ENCODE data around the gene HECTD4.

HECTD4 gene

DNA sequence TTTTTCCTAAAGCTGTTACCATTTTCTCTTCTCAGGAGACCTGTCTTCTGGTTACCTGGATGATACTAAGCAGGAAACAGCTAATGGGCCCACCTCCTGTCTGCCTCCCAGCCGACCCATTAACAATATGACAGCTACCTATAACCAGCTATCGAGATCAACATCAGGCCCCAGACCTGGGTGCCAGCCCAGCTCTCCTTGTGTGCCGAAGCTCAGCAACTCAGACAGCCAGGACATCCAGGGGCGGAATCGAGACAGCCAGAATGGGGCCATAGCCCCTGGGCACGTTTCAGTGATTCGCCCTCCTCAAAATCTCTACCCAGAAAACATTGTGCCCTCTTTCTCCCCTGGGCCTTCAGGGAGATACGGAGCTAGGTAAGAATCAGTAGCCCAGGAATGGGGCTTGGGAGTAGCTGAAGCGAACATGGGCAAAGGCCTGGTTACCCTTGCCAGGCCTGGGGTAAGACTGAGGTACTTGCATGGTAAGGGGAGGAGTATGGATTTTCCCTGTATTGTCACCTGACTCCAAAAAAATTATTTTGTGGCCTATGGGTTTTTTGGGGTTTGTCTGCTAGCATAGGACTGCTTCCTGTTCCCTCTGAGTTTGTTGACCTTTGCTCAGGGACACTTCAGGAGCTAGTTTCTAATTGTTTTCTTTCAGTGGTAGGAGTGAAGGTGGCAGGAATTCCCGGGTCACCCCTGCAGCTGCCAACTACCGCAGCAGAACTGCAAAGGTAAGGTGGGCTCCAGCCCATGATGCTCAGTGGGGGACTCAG is 230.3 kb downstream of the HECTD4 start:
- DNase-seq: no peak

DNA sequence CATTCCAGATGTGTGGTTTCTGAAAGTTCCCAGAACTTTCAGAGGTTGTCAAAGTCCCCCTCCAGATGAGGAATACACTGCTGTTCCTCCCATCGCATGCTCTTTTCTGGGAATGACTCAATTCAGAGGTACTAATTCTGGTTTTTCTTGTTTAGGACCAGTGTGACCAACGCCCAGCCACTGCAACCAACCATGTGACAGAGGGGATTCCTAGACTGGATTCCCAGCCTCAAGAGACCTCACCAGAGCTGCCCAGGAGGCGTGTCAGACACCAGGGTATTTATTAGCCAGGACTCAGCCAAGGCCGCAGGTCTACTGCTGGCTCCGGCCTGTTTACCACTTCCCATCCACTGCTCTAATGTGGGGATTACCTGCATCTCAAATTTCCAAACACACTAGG is 232.6 kb downstream of the HECTD4 start:
- DNase-seq: no peak

DNA sequence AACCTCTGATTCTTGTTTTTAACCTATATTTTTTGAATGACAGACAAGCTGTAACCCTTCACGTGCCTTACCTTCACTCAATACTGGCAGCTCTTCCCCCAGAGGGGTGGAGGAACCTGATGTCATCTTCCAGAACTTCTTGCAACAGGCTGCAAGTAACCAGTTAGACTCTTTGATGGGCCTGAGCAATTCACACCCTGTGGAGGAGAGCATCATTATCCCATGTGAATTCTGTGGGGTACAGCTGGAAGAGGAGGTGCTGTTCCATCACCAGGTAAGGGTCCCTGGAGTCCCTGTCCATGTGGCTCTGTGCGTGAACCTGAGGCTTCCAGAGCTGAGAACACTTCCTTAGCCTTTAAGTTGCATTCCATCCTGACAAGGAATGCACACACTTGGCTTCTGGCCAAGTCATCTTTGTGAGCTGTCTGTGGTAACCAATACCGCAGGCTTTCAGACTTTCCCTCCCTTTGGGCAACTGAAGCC is 234.2 kb downstream of the HECTD4 start:
- no peak for DNase-seq

DNA sequence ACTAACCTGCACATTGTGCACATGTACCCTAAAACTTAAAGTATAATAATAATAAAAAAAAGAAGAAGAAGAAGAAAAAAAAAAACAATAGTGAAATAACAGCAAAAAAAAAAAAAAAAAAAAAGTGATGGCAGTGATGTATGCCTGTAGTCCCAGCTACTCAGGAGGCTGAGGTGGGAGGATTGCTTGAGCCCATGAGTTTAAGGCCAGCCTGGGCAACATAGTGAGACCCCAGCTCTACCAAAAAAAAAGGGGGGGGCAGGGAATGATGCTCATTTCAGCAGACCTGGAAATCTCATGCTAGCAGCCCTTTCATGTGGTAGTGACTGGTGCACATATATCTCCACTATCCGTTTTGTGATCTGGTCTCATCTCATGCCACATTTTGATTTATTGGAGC is 236.1 kb downstream of the HECTD4 start:
- no peak for DNase-seq

DNA sequence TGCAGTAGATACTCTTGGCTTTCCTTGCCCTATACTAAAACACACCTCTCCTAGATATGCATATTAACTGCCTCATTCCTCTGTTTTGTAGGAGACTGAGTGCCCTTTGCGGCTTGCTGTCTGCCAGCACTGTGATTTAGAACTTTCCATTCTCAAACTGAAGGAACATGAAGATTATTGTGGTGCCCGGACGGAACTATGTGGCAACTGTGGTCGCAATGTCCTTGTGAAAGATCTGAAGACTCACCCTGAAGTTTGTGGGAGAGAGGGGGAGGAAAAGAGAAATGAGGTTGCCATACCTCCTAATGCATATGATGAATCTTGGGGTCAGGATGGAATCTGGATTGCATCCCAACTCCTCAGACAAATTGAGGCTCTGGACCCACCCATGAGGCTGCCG is 241.5 kb downstream of the HECTD4 start:
- no peak for DNase-seq

DNA sequence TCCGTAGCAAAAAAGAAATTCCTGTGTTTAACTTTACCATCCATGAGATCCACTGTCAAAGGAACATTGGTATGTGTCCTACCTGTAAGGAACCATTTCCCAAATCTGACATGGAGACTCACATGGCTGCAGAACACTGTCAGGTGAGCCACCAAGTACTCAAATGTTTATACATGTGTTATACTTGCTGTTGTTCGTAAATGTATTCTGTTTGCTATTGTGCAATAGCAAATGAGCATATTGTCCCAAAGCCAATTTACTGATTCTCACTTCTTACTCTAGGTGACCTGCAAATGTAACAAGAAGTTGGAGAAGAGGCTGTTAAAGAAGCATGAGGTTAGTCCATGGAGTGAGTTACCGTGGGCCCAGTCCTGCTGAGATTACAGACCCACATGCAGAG is 247.5 kb downstream of the HECTD4 start:
- DNase-seq: no peak

DNA sequence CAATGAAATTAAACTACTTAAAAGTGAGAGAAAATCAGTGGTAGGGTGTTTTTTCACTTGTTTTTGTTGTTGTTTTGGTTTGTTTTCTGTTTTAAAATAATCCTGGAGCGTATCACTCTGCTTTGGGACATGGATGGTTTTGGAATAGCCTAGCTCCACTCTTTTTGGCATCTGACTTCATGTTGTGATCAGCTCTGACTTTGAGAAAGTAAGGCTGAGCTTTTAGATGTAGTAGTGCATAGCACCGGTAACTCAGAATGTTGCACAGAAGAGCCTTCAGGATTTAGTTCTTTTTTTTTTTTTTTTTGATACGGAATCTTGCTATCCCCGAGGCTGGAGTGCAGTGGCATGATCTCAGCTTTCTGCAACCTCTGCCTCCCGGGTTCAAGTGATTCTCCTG is 248.8 kb downstream of the HECTD4 start:
- DNase-seq: no peak

DNA sequence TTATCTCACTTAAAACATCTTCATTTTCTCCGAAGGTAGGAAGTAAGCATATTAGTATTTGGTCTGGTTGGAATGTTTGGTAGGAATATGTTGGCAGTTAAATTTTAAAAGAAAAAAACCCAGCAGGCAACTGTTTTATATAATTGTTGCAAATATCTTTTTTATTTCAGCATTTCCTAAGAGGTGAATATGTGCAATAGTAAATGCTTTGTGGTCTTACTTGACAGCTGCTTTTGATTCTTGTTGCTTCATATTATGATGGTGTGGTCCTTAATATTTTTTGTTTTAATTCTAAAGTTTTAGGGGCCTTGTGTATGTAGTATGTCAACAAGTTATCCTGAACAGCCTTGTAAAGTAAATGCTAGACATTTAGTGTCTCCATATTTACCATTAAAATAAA is 250.5 kb downstream of the HECTD4 start:
- no peak for DNase-seq

DNA sequence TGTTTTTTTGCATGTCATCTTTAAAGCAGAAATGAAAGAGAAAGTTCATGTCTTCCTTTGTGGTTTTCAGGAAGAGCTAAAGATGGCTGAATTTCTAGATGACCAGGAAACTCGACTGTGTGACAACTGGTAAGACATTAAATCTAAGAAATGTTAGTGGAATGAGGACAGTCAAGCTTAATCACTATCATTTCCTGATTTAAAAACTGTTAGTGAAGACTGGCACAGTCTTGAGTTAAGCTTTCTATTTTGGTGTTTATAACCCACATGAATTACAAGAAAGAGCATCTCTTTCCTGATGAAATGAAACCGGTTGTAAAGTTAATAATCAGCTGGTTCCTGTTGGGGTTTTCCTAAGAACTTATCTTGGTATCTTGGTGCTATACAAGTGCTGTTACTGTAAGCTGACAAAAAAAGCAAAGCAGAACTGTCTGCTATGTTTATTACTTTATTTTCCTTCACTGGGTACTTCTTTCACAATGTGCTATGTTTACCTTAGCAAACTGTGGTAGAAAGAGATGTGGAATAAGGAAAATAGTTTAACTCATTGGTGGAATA is 251.7 kb downstream of the HECTD4 start:
- no peak for DNase-seq

DNA sequence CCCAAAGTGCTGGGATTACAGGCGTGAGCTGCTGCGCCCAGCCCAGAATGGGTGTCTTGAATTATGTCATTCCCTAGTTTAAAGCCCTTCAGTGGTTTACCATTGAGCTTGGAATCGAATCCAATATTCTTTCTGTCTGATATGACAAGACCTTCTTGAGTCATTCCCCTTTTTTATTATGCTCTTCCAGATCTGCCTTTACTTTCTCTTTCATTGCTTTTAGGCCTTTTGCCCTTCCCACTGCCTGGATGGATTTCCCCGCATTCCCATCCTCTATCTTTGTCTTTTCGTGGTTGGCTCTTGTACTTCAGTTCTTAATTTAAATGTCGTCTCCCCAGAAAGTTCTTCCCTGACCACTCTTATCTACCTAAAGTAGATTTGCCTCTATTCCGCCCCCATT is 255.3 kb downstream of the HECTD4 start:
- no peak for DNase-seq

DNA sequence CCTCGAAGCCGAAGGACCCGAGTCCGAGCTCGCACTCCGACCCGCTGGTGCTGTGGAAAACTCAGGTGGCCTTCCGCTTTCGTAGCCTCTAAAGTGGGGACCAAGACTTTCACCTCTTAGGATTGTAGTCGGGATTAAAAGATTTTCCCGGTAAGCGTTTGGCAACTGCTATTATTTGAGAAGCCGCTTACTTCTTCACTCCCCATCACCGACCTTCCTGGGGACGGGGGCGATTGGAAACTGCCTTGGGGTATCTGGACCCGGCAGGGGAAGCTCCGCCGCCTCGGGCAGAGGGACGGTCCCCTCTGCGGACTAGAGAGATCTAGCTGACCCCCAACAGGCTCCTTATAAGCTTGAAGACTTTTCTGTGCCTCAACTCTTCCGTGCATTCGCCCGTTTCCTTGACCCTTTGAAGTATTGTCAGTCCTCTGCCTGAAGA is 256.2 kb downstream of the HECTD4 start:
- DNase-seq: no peak

DNA sequence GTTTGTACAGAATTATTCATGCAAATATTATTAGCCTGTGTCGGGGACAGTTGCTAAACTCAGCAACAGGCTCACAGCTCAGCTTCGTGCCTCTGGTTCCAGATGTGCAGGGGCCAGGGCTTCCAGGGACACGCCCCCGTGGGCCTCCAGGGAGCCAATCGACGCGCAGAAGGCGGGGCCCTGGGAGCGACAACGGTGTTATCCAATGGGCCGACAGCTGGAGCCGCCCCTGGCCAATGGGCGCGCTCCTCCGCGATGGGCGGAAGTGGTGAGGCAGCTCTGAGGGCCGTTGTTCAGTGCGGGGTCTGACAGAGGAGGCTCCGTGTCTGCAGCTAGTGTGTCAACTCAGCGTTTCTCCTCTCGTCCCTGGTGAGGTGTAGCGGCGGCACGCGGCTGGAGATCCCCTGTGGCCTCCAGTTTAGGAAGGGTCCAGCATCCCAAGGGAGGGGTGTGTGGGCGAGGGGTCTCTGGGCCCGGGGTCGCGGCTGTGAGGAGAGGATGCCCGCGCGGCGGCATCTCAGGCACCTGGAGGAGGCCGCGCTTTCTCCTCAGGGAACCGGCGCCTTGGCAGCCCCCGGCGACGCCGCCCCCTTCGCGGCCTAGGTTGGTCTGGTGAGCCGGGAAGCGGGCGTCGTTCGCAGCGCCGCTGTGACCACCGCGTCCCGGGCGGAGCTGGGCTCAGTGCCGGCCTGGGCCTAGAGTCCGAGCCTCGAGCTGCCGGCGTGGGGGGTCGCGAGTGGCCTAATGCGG is 256.8 kb downstream of the HECTD4 start, which contains the start of gene TRAFD1:
TSS of gene TRAFD1 (plus strand) at position 311 of the 750 bp plus-strand sequence. CDS start 4,963 bp downstream, outside the sequence.
- DNase-seq: peak; percentile 74

DNA sequence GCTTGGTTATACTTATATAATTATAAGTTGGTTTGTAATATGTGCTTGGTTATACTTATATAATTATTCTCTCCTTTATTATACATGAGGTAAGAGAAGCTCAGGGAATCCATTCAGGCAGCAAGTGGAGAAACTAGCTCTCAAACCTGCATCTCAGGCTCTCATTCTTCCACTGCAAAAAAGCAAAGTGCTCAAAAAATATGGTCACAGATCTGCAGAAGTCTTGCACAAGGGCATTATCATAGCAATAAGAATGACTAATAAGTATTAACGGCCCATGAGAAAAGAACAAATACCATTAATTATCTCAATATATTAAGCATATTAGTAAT is 257.3 kb downstream of the HECTD4 start:
- DNase-seq: no peak

DNA sequence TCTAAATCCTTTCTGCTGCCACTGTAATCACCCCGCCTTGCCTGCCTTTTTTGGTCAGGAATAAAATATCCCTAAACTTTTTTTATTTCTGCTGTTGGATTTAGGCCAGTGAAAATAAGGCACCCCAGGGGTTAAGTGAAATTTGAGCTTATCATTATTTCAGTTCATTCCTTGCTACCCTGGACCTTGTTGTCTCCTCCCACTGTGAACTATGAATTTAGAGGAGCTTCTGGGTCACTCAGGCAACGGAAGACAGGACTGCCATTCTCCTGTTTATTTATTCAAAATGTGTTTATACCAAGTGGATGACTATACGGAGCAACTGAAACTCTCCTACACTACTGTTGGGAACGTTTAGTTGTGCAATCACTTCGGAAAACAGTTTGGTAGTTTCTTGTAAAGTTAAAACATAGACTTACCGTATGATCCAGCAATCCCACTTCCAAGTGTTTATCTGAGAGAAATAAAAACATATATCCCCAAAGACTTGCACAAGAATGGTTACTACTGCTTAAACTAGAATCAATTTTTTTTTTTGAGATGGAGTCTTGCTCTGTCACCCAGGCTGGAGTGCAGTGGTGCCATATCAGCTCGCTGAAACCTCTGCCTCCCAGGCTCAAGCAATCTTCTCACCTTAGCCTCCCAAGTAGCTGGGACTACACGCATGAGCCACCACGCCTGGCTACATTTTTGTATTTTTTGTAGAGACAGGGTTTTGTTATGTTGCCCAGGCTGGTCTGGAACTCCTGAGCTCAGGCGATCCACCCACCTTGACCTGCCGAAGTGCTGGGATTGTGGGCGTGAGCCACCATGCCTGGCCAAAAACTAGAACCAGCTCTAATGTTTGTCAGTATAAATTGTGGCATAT is 259.2 kb downstream of the HECTD4 start:
- DNase-seq: no peak

DNA sequence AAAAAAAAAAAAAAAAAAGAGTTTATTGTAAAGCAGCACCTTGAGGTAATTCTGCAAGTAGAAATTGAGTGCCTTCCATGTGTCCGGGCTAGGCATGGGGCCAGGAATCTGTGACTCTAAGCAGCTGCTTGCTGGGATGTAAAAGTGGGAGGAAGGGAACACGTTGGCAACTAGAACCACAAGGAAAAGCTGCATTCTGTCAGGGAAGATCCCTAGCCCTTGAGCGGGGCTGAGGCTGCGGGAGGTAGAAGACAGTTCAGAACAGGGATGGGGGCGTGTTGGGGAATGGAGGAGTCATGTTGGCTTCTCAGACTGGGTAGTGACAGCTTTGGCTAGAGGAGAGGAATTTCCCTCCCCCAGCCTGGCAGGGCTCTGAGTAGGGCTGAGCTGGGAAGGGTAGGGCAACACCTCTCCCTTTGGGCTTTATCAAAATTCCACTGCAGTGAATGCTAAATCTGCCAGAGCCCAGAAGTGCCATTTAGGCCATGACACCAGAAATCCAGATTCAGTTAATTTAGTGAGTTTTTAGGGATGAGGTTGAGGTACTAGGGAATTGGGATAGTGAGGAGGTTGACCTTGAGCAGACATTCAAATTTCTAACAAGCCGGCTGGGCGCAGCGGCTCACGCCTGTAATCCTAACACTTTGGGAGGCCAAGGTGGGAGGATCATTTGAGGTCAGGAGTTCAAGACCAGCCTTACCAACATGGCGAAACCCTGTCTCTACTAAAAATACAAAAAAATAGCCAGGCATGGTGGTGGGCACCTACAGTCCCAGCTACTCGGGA is 260.3 kb downstream of the HECTD4 start:
- DNase-seq: no peak

DNA sequence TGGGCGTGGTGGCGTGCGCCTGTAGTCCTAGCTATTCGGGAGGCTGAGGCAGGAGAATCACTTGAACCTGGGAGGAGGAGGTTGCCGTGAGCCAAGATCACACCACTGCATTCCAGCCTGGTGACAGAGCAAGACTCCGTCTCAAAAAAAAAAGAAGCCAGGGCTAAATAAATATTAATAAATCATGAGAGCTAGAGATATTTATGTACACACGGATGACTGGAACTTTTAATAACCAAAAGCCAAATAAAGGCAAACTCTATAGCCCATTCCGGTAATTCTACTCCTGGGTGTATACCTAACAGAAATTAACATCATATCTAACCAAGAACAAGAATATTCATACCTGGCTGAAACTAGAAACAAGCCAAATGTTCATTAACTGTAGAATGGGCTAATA is 264.5 kb downstream of the HECTD4 start:
- no peak for DNase-seq

DNA sequence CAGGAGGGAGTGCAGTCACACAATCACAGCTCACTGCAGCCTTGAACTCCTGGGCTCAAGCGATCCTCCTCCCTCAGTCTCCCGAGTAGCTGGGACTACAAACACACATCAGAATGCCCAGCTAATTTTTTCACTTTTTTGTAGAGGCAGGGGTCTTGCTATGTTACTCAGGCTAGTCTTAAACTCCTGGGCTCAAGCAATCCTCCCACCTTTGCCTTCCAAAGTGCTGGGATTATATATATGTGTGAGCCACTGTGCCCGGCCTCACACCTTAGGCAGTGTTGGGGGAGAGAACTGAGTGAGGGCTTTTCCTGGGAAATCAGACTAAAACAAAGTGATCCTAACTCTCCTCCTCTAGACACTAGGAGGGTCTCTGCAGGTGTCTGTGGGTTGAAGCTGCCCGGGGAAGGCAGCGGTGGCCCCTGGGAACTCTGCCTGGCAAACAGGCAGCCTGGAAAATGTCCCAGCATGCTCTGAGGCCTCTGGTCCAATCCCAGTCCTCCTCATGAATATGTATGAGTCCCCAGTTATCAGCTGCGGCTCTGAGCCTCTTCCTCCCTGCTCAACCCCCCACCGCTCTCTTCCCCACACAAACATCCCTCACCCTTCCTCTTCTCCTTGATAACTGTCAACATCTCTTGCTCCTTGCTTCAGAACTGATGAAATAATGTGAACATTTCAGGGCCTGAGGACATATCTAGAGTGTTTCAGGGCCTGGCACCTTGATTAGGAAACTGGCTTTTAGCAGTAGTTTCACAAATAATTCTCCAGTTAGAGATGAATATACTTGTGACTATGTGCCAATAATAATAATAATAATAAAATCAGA is 265.8 kb downstream of the HECTD4 start:
- peak; percentile 70 for DNase-seq

DNA sequence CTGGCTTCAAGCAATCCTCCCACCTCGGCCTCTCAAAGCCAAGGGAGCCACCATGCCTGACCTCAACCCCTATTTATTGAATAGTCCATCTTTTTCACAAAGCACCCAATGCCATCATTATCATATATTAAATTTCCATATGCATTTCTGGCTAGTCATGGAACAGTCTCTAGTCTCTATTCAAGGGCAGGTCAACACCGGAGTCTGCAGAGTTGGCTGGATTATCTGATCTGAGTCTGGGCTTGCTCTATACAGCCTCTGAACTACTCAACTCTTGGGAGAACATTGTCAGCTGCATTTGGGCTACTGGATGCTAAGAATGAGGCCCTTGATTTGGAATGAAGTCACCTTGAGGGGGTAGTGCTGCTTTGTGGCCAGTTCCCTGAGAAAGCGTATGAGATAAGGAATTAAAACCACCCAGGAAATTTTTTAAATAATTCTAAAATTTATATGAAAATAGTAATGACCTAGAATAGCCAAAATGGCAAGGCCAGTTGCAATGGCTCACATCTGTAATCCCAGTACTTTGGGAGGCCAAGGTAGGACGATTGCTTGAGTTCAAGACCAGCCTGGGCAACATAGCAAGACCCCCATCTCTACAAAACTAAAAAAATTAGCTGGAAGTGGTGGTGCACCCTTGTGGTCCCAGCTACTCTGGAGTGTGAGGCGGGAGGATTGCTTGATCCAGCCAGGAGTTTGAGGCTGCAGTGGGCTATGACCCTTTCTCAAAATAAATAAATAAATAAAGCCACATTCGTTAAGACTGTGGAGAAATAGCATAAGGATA is 266.8 kb downstream of the HECTD4 start:
- DNase-seq: no peak

DNA sequence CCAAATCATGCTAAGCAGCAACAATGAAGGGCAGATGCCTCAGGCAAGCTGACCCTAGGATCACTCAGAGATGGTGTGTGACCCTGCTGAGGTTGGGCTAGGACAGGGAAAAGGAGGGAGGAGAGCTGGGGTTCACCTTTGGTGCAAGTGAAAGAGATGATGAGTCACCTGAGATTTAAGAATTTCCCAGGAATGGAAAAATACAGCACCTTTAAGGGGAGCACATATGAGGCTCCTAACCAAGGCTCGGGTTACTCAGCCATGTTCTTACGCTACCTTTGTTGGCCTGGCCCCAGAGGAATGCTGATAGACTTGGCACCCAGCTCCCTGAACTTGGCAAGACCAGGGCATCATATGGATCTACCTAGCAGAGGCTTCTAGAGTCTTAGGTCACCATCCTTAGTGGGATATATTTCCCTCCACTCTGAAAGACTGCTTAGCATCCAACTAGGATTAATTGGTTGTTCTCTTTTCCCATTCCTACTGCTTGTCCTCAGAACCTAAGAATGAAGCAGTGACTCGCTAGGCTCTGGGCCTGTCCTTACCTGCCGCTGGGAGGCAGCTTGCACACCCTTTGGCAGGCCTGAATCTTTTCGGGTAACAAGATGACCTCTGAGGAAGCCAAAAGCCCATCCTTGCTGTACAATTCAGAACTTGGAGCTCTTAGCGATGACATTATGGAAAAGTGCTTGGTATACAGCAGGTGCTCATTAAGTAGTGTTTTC is 269.7 kb downstream of the HECTD4 start:
- no peak for DNase-seq

DNA sequence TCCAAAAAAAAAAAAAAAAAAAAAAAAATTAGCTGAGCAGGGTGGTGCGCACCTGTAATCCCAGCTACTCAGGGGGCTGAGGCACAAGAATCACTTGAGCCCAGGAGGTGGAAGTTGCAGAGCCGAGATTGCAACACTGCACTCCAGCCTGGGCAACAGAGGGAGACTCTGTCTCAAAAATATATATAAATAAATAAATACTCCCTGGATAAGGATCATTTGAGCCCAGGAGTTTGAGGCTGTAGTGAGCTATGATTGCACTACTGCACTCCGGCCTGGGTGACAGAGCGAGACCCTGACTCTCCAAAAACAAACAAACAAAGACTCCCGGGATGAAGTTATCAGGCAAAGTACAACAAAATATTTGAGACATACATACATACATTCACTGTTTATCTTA is 270.3 kb downstream of the HECTD4 start:
- DNase-seq: no peak
